GM19240 (cell line): ENCODE results near the gene TNFRSF11A.

Experiments used
- DNase-seq: peaks from one replicate; pipeline ENCODE4 v3.0.0; 2011; ENCODE audit warnings: low spot score; ENCODE audit not compliant: insufficient read length

TNFRSF11A gene

GRCh38 chr18:62343316-62343715 lies 18.2 kb downstream of the TNFRSF11A start:
- DNase-seq: no peak

- no peak for DNase-seq
Observed at GRCh38 chr18:62345909-62346308, 20.8 kb downstream of the TNFRSF11A start.

- DNase-seq: no peak
Observed at GRCh38 chr18:62346333-62347088, 21.4 kb downstream of the TNFRSF11A start.

GRCh38 chr18:62347089-62347506 lies 22.0 kb downstream of the TNFRSF11A start:
- no peak for DNase-seq

- no peak for DNase-seq
Observed at GRCh38 chr18:62348474-62348873, 23.4 kb downstream of the TNFRSF11A start.

GRCh38 chr18:62353170-62353569 lies 28.1 kb downstream of the TNFRSF11A start:
- no peak for DNase-seq

- DNase-seq: no peak
Observed at GRCh38 chr18:62354151-62354550, 29.0 kb downstream of the TNFRSF11A start.

GRCh38 chr18:62357079-62357719 lies 32.1 kb downstream of the TNFRSF11A start:
- no peak for DNase-seq

- no peak for DNase-seq
Observed at GRCh38 chr18:62360805-62361204, 35.7 kb downstream of the TNFRSF11A start.

GRCh38 chr18:62361288-62361687 lies 36.2 kb downstream of the TNFRSF11A start:
- DNase-seq: no peak

- no peak for DNase-seq
Observed at GRCh38 chr18:62364558-62364957, 39.4 kb downstream of the TNFRSF11A start.

- no peak for DNase-seq
Observed at GRCh38 chr18:62365420-62365819, 40.3 kb downstream of the TNFRSF11A start.

GRCh38 chr18:62366992-62367391 lies 41.9 kb downstream of the TNFRSF11A start:
- DNase-seq: no peak

- no peak for DNase-seq
Observed at GRCh38 chr18:62368100-62368499, 43.0 kb downstream of the TNFRSF11A start.

GRCh38 chr18:62369129-62369644 lies 44.1 kb downstream of the TNFRSF11A start:
- DNase-seq: no peak

- no peak for DNase-seq
Observed at GRCh38 chr18:62370366-62370765, 45.3 kb downstream of the TNFRSF11A start.

GRCh38 chr18:62371436-62371835 lies 46.3 kb downstream of the TNFRSF11A start:
- DNase-seq: no peak

- DNase-seq: no peak
Observed at GRCh38 chr18:62372156-62372555, 47.0 kb downstream of the TNFRSF11A start.

- DNase-seq: no peak
Observed at GRCh38 chr18:62372882-62373281, 47.8 kb downstream of the TNFRSF11A start.

- no peak for DNase-seq
Observed at GRCh38 chr18:62374410-62374965, 49.4 kb downstream of the TNFRSF11A start.

- no peak for DNase-seq
Observed at GRCh38 chr18:62377131-62377807, 52.2 kb downstream of the TNFRSF11A start.

- DNase-seq: no peak
Observed at GRCh38 chr18:62379051-62379450, 53.9 kb downstream of the TNFRSF11A start.
